Endothelial cell of umbilical vein (primary cell): ENCODE results near the gene SYCP2.

Experiments used
- EZH2 ChIP-seq: IDR thresholded peaks from 2 replicates; pipeline ENCODE4 v1.6.1; 2012; ENCODE audit warnings: borderline replicate concordance, low read depth, mild to moderate bottlenecking, moderate library complexity, low read length, inconsistent platforms; ENCODE audit not compliant: severe bottlenecking
- FOS ChIP-seq: IDR thresholded peaks from 2 replicates; pipeline ENCODE4 v1.6.1; 2011; ENCODE audit warnings: mild to moderate bottlenecking, low read length, moderate library complexity, borderline replicate concordance; ENCODE audit not compliant: insufficient read depth
- MYC ChIP-seq: IDR thresholded peaks from one replicate; pipeline ENCODE4 v1.6.1; 2011; ENCODE audit warnings: mild to moderate bottlenecking, low read depth, low read length
- POLR2A ChIP-seq: IDR thresholded peaks from 2 replicates; pipeline ENCODE4 v1.6.1; 2012; ENCODE audit warnings: low read depth, mild to moderate bottlenecking, control low read depth, low read length
- POLR2AphosphoS5 ChIP-seq: IDR thresholded peaks from 2 replicates; pipeline ENCODE4 v1.6.1; 2012; ENCODE audit warnings: low read depth, mild to moderate bottlenecking, control low read depth, low read length, moderate library complexity; ENCODE audit not compliant: insufficient read depth
- TF ChIP-seq, protein P1 (sequence below), 2 donors: IDR thresholded peaks; 1 replicate in 1 of 2; 2 replicates in 1 of 2; pipeline ENCODE4 v1.5.1; 2011; ENCODE audit warnings: low read length in 2 of 2, mild to moderate bottlenecking in 2 of 2, moderate library complexity in 2 of 2, control low read depth in 1 of 2, inconsistent platforms in 1 of 2, low read depth in 1 of 2; ENCODE audit not compliant: insufficient read depth in 1 of 2; ENCODE audit errors: extremely low read depth in 1 of 2

DNA sequence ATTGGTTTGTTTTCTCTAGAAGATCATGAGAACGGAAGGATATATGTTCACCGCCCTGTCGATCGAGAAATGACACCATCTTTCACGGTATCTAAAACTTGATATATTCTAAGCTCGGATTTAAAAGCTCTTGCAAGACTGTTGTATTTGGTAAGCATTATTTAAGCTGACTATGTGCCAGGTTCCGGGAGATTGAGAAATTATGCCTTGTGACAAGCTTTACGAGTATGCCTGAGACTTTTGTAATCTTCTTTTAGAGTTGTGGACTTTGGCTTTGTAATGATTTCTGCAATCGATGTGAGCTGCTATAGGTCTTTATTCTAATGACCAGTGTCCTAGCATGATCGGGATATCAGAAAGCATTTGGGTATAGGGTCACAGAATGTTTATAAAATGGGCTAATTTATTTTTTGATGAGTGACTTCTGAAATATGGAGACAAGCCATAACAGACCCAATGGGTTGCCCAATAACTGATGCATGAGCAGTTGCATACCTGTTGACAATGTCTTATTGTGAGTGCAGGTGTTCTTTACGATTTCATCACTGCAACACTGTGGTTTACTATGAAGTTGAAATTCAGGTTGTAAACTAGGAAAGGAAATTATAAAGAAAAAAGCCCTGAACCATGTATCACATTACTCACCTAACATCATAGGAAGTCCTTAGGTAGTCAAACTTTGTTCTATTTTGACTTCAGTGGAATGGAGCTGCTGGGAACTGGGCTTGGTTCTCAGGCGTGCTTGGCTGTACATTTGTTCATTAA, 38.8 kb upstream of the SYCP2 start:
- TF ChIP-seq FOS: no peak
- TF ChIP-seq, protein P1, sequence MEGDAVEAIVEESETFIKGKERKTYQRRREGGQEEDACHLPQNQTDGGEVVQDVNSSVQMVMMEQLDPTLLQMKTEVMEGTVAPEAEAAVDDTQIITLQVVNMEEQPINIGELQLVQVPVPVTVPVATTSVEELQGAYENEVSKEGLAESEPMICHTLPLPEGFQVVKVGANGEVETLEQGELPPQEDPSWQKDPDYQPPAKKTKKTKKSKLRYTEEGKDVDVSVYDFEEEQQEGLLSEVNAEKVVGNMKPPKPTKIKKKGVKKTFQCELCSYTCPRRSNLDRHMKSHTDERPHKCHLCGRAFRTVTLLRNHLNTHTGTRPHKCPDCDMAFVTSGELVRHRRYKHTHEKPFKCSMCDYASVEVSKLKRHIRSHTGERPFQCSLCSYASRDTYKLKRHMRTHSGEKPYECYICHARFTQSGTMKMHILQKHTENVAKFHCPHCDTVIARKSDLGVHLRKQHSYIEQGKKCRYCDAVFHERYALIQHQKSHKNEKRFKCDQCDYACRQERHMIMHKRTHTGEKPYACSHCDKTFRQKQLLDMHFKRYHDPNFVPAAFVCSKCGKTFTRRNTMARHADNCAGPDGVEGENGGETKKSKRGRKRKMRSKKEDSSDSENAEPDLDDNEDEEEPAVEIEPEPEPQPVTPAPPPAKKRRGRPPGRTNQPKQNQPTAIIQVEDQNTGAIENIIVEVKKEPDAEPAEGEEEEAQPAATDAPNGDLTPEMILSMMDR (IDR thresholded peaks at IDR 0.05; ENCODE audit: extremely low read depth in 1 of 2, insufficient read depth in 1 of 2, low read depth in 1 of 2, low read length in 2 of 2): no peak
- no peak for TF ChIP-seq POLR2A
- no peak for TF ChIP-seq EZH2
- no peak for TF ChIP-seq POLR2AphosphoS5
- no peak for TF ChIP-seq MYC
